ENCODE measurements around the gene THSD4. TPM values are rescaled to one million over a fixed set of nuclear protein-coding genes. Genes with fewer than 3 reads are reported as not detected.

THSD4 gene
- total and polyA plus RNA-seq, 4 donors, result 6.0 to 42.4 (median 18.5) TPM

DNA sequence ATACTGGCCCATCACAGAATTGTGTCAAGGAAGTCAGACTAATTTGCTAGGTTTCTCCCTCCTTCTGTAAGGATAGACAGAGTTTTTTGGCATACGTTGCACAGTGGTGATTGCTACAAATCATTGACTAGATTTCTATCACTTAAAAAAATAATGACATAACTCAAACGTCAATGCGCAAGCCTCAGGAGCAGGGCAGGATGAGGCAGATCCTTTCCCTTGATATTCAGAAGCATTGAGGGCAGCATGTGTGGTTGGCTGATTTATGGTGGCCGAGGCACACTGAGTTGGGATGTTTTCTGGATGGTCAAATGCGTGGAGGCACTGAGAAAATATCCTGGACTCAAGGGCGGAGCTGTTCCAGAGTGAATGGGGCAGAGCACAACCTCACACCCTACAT lies 14.4 kb downstream of the THSD4 start:
- no peak for DNase-seq
- WGBS, 2 donors, result 69 to 83% methylated on average over 6 of the region's 6 CpGs
- Histone ChIP-seq H3K4me1 (ENCODE audit: control insufficient read depth in 5 of 5, insufficient read depth in 5 of 5, low read length in 5 of 5) (peaks cover 0 to 17% (median 7%) of the 10 kb centered on the region in 5 donors), H3K9ac (ENCODE audit: insufficient read depth in 1 of 2, low read length in 2 of 2) (no peak overlapping the region), H3K27ac (ENCODE audit: low read depth in 1 of 2, low read length in 1 of 2) (peak overlapping the region in 1 of 2 donors; percentile 43), H3K27me3 (ENCODE audit: control insufficient read depth in 3 of 3, insufficient read depth in 3 of 3, low read length in 2 of 3) (no peaks in the 10 kb centered on the region), H3K9me3 (ENCODE audit: control insufficient read depth in 4 of 4, insufficient read depth in 3 of 4, low read length in 3 of 4) (no peaks in the 10 kb centered on the region), H3K4me3 (no peak overlapping the region), H3K36me3 (ENCODE audit: control insufficient read depth in 4 of 4, insufficient read depth in 4 of 4, low read length in 4 of 4) (no peaks in the 10 kb centered on the region)
- no peak for ATAC-seq (ENCODE audit: insufficient read depth, low FRiP score)
- TF ChIP-seq, protein P1, sequence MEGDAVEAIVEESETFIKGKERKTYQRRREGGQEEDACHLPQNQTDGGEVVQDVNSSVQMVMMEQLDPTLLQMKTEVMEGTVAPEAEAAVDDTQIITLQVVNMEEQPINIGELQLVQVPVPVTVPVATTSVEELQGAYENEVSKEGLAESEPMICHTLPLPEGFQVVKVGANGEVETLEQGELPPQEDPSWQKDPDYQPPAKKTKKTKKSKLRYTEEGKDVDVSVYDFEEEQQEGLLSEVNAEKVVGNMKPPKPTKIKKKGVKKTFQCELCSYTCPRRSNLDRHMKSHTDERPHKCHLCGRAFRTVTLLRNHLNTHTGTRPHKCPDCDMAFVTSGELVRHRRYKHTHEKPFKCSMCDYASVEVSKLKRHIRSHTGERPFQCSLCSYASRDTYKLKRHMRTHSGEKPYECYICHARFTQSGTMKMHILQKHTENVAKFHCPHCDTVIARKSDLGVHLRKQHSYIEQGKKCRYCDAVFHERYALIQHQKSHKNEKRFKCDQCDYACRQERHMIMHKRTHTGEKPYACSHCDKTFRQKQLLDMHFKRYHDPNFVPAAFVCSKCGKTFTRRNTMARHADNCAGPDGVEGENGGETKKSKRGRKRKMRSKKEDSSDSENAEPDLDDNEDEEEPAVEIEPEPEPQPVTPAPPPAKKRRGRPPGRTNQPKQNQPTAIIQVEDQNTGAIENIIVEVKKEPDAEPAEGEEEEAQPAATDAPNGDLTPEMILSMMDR (IDR thresholded peaks at IDR 0.05; ENCODE audit: control extremely low read depth, extremely low read depth), result no peak

DNA sequence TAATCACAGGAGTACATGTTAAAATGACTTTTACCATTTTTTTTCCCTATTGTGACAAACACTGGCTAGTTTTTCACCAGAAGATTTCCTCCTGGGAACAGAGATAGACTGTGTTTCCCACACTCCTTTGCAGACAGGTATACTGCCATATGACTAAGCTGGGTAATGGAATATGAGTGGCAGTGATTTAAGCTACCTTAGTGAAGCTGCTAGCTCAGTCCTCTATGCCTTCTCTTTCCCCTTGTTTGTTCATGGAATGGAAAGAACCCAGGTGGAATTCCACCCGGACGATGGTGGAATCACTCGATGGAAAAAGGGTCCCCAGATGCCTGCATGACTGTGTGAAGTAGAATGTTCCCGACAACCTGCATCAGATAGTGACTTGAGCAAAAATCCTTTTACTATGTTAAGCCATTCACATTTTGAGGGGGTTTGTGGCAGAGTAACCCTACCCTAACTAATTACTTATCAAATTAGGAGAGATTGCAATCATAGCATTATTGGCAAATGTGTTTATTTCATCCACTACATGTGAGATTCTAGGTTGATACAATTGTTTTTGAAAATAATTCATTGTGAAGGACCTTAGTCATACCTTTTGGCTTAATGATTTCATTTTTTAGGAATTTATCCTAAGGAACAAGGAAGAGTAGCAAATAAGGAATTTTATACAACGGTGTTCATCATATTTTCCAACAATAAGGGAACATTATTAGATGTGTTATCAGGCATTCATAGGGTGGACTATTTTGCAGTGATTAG lies 16.5 kb downstream of the THSD4 start:
- no peak overlapping the region for H3K9ac ChIP-seq (ENCODE audit: insufficient read depth in 1 of 2, low read length in 2 of 2)
- WGBS, 2 donors, result 92 to 94% methylated on average over 5 of the region's 5 CpGs
- H3K9me3 ChIP-seq (ENCODE audit: control insufficient read depth in 4 of 4, insufficient read depth in 3 of 4, low read length in 3 of 4), result no peaks in the 10 kb centered on the region
- peaks cover 0 to 11% (median 7%) of the 10 kb centered on the region in 5 donors for H3K4me1 ChIP-seq (ENCODE audit: control insufficient read depth in 5 of 5, insufficient read depth in 5 of 5, low read length in 5 of 5)
- H3K4me3 ChIP-seq, result no peak overlapping the region
- no peaks in the 10 kb centered on the region for H3K27me3 ChIP-seq (ENCODE audit: control insufficient read depth in 3 of 3, insufficient read depth in 3 of 3, low read length in 2 of 3)
- ATAC-seq (ENCODE audit: insufficient read depth, low FRiP score) (no peak), DNase-seq (no peak)
- TF ChIP-seq, protein P1 (IDR thresholded peaks at IDR 0.05; ENCODE audit: control extremely low read depth, extremely low read depth), result no peak
- H3K36me3 ChIP-seq (ENCODE audit: control insufficient read depth in 4 of 4, insufficient read depth in 4 of 4, low read length in 4 of 4), result no peaks in the 10 kb centered on the region
- peak overlapping the region in 1 of 2 donors; percentile 26 for H3K27ac ChIP-seq (ENCODE audit: low read depth in 1 of 2, low read length in 1 of 2)

DNA sequence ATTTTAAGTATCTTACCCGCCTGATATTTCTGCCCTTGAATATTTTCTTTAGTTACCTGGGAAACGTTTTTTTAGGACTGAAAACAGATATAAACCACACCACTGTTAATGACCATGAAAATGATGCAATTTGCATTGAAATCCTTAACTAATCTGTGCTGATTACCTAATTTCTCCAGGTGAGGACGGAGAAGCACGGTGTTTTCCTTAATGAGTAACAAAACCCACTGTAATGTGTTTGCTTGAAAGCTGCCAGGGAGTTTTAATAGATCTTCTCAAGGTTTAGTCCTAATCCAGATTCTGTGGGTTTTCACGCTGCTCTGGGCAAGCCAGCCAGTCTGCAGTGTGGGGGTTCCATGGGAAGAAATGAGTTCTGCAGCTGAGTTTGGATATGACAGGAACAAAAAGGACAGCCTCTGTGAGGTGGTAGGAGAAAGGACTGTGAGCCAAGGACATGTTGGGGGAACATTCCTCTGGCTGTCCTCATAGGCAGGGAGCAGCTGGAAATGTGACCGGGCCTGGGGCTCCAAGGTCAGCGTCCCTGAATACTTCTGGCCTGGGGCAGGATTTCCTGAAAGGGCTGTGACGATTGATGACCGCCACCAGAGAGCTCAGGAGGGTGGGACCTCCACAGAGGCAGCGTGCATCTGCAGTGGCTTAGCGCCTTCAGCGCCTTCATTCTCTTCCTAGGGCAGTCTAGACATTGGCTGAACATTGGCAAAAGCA lies 18.6 kb downstream of the THSD4 start:
- ATAC-seq (ENCODE audit: insufficient read depth, low FRiP score) (no peak), DNase-seq (peak in 2 of 3 donors; percentile 31 to 49)
- peak overlapping the region in 1 of 2 donors; percentile 62 for H3K27ac ChIP-seq (ENCODE audit: low read depth in 1 of 2, low read length in 1 of 2)
- no peaks in the 10 kb centered on the region for H3K9me3 ChIP-seq (ENCODE audit: control insufficient read depth in 4 of 4, insufficient read depth in 3 of 4, low read length in 3 of 4)
- peaks cover 0 to 11% (median 7%) of the 10 kb centered on the region in 5 donors for H3K4me1 ChIP-seq (ENCODE audit: control insufficient read depth in 5 of 5, insufficient read depth in 5 of 5, low read length in 5 of 5)
- H3K27me3 ChIP-seq (ENCODE audit: control insufficient read depth in 3 of 3, insufficient read depth in 3 of 3, low read length in 2 of 3), result no peaks in the 10 kb centered on the region
- TF ChIP-seq, protein P1 (IDR thresholded peaks at IDR 0.05; ENCODE audit: control extremely low read depth, extremely low read depth), result no peak
- no peak overlapping the region for H3K4me3 ChIP-seq
- H3K9ac ChIP-seq (ENCODE audit: insufficient read depth in 1 of 2, low read length in 2 of 2), result no peak overlapping the region
- H3K36me3 ChIP-seq (ENCODE audit: control insufficient read depth in 4 of 4, insufficient read depth in 4 of 4, low read length in 4 of 4), result no peaks in the 10 kb centered on the region
- 55 to 62% methylated on average over 12 of the region's 12 CpGs for WGBS, 2 donors

Data from lung (tissue), 12 donors.